Left forelimb (tissue), 1 donor: ENCODE data around the gene WDFY4.

ENCODE experiments used
- DNase-seq: peaks from one replicate; pipeline ENCODE4 v3.0.0-alpha.2; 2018; ENCODE audit warnings: low spot score

The WDFY4 gene

GRCh38 chr10:48710647-48711275 lies 26.1 kb downstream of the WDFY4 start:
- no peak for DNase-seq

GRCh38 chr10:48711830-48712229 lies 27.2 kb downstream of the WDFY4 start:
- DNase-seq, result no peak

- no peak for DNase-seq
Observed at GRCh38 chr10:48714088-48714487, 29.4 kb downstream of the WDFY4 start.

DNA sequence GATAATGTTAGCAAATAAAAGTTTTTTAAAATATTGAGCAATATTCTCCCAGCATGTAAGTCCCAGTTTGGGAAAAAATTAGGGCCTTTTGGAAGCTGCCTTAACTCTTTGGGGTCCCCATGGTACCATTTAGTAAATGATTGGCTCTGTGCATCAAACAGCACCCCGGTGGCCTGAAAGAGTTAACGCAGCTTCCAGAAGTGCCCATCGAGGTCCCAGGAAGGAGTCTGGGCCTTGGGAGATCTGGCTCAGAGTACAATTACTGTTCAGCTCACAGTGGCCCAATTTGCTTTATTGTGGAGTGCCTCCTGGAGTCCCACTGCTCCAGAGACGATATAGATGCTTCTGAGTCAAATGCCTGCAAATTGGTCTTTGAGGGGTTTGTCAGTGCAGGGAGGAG lies 31.7 kb downstream of the WDFY4 start:
- no peak for DNase-seq

DNA sequence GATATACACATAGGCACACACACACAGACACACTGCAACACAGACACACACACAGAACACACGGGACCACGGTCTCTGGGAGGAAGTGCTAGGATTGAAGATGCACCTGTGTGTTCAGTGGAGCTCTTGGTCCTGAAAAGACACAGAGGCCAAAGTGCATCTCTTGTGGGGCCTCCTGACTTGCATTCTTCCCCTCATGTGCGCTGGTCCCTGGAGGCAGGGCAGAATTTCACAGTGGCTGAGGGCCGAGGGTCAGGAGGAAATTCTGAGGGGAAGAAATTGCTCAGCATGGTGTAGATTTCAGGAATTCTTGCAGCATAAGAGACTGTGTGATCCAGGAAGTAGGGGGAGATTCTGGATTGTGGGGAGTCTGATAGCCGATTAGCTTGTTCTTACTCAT lies 35.9 kb downstream of the WDFY4 start:
- no peak for DNase-seq

DNA sequence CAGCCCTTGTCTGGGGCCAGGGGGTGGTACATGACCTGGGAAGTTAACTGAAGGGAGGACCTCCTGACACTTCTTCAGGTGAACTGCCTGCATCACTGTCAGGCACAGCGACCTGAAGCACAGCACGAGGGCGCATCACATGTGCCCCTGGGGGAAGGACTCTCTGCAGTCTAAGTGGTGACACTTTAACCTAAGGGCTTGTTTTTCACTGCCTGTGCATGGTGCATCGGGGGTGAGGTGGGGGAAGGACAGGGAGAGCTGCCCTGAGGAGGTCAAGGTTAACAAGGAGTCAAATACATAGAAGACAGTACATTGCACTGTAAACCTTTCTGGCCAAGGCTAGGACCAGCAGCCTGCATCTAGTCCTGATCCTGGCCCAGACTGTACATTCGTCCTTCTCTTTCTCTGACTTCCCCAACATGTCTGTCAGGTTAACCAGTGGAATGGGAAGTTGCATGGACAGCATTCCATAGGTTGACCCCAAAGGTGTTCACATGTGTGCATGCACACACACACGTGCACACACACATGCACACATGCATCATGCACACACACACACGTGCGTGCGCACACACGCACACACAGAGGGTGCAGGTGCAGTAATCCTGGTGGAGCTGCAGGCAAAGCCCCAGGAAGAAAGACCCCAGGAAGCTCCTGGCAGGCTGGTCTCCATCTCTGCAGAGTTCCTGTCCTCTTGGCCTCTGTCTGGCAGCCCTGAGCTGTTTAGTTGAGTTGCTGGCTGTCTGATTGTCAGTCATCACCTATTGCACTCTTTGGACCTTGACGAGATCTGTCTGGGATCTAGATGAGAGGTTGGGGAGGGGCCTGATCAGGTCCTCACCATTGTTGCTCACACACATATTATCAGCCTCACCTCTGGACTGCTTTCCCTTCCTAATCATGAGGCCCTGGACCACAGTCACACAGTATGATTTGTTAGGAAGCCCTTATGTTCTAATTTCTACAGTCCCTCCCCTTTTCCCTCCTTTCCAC lies 37.8 kb downstream of the WDFY4 start:
- DNase-seq, result no peak

- DNase-seq, result no peak
Observed at GRCh38 chr10:48724127-48724526, 39.5 kb downstream of the WDFY4 start.

DNA sequence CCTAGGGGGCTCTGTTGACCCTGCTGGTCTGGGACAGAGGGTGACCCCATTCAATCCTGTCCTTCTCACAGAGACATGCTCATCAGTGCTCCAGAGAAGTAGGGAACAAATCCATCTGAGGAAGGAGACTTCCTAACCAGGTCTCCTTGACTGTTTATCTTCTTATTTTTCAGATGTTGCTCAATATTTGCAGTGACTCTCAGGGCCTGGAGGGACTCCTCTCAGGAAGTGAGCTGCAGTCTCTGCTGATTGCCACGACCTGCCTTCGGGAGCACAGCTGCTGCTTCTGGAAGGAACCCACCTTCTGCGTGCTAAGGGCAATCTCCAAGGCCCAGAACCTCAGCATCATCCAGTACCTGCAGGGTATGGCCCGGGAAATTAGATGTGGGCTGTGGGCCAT lies 41.0 kb downstream of the WDFY4 start:
- DNase-seq, result no peak

DNA sequence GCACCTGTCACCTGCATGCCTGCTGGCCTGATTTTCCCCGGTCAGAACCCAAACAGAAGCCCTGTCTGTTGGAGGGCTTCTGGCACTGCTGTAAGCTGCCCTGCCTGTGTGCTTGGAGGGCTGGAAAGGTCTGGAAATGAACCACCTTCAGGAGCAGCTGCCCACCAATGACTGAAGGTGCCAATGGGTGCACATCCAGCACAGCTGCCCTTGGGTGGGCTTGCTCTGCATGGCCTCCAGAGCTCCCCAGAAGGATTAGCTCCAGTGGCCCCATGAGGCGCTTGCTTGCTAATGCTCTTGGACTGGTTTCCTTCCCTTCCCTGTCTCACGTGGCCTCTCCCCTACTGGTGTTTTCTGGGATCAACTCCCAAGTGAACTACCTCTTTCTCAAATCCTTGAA lies 43.2 kb downstream of the WDFY4 start:
- no peak for DNase-seq

DNA sequence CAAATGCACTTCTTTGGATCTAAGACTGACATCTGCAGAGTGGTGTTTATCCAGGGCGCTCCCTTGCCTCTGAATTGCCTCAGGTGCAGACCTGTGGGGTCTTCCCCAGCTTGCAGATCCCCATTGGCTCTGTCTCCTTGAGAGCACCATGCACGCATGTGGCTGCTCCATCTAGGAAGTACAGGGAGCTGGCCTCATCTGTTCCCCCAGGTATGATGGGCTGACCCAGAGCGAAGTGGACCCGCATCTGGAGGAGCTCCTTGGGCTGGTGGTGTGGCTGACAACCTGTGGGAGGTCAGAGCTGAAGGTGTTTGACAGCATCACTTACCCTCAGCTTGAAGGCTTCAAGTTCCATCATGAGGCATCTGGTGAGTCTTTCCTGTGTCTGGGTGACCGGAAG lies 44.5 kb downstream of the WDFY4 start:
- DNase-seq, result no peak

DNA sequence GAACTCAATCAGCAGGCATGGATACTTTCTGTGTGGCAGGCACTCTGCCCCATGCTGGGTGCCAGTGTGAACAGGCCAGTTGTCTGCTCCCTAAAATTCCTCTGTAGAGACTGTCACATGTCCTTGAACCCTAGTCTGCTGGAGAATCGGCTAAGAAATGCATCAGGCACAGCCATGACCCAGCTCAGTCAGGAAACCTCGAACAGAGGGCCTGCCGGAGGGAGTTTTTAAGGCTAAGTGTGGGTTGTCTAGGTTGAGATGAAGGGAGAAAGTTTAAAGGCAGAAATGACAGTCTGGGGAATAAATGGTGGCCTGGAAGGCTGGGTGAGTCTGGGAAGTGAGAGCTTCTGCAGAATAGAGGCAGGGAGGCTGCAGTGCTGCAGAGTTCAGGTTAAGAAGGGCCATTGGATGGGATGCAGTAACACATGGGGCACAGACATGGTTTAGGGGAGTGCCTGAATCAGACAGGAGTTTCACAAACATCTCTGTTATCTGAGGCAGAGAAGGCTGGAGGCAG lies 45.3 kb downstream of the WDFY4 start:
- no peak for DNase-seq

DNA sequence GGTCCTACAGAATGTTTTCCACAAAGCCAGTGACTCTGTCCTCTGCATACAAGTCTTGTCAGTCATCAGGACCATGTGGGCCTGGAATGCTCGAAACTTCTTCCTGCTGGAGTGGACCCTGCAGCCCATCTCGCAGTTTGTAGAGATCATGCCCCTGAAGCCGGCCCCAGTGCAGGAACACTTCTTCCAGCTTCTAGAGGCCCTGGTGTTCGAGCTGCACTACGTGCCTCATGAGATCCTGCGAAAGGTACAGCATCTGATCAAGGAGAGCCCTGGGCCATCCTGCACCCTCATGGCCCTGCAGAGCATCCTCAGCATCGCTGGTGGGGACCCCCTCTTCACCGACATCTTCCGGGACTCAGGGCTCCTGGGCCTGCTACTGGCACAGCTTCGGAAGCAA lies 46.5 kb downstream of the WDFY4 start:
- DNase-seq, result no peak

- no peak for DNase-seq
Observed at GRCh38 chr10:48731654-48732053, 47.0 kb downstream of the WDFY4 start.

DNA sequence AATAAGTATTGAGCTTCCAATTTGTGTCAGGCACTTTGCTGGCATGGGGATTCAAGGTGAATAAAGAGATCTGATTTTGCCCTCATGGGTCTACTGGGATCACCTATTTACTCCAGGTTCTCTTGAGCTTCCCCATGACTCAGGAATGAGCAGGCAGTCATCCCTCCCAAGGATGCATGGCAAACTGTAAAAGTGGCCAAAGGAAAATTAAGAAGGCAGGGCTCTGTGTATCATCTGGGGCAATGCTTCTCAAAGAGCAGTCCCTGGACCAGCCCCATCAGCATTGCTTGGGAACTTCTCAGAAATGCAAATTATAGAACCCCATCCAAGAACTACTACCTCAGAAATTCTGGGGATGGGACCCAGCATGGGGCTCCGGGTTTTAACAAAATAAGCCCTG lies 48.7 kb downstream of the WDFY4 start:
- DNase-seq, result no peak

GRCh38 chr10:48735836-48736390 lies 51.2 kb downstream of the WDFY4 start:
- no peak for DNase-seq

GRCh38 chr10:48736596-48736995 lies 51.9 kb downstream of the WDFY4 start:
- DNase-seq, result no peak

DNA sequence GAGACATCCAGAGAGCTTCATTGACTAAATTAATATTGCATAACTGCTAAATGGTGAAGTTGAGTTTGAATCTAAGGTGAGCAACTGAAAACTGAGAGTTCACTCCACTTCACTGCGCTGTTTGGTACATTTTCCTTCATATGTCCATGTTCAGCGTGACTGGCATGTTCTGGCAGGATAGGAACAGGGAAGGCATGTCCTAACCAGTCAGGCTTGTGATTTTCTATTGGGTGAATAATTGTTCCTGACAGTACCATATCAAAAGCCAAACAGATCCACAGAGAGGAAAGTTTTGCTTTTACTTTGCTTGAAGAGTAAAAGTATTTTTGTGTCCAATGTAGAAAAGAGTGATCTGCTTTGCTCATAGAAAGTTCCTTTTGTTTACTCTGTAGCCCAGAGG lies 53.2 kb downstream of the WDFY4 start:
- DNase-seq, result no peak

- no peak for DNase-seq
Observed at GRCh38 chr10:48739170-48739569, 54.5 kb downstream of the WDFY4 start.

- DNase-seq, result no peak
Observed at GRCh38 chr10:48740015-48740707, 55.5 kb downstream of the WDFY4 start.

DNA sequence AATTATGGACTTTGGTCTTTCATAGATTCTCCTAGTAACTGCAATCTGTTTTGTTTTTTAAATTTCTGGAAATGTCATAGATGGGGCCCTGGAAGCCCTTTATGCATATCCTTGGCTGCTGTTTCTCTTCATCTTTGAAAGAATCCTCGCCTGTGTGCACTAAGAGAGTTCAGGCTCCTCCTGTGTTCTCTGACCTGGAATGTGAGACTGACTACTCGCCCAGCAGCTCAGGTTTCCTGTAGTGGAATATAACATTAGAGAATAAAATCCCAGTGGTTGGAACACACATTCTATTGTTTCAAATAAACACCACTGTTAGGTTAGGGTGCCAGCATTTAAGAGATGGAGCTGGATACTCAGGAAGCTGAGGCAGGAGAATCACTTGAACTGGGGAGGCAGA lies 56.3 kb downstream of the WDFY4 start:
- no peak for DNase-seq

- DNase-seq, result peak; percentile 31
Observed at GRCh38 chr10:48742891-48743860, 58.5 kb downstream of the WDFY4 start.
